GM19043 (cell line): ENCODE results near the gene HSBP1L1.
"Not testable (repeated sequence)": the region's sequence is repeated elsewhere in the genome, so short reads cannot be mapped to it uniquely, and the experiment has no call there.

ENCODE experiments used
- ATAC-seq: cut with Tn5 transposase; IDR thresholded peaks from one replicate; pipeline ENCODE4 v1.9.1; 2021; ENCODE audit warnings: low read depth; ENCODE audit not compliant: unreplicated experiment

The HSBP1L1 gene

GRCh38 chr18:79958981-79959380 lies 5.5 kb upstream of the HSBP1L1 start:
- no peak for ATAC-seq

GRCh38 chr18:79960161-79960801 lies 4.2 kb upstream of the HSBP1L1 start:
- ATAC-seq = not testable (repeated sequence)

GRCh38 chr18:79960921-79961526 lies 3.4 kb upstream of the HSBP1L1 start:
- no peak for ATAC-seq

- no peak for ATAC-seq
Observed at GRCh38 chr18:79961527-79962291, 2.7 kb upstream of the HSBP1L1 start.

GRCh38 chr18:79962311-79962710 lies 2.1 kb upstream of the HSBP1L1 start:
- no peak for ATAC-seq

- ATAC-seq = peak; percentile 38
Observed at GRCh38 chr18:79962835-79963657, 1.4 kb upstream of the HSBP1L1 start.

- ATAC-seq = no peak
Observed at GRCh38 chr18:79963658-79964329, 649 bp upstream of the HSBP1L1 start.

GRCh38 chr18:79965119-79965902 lies 868 bp downstream of the HSBP1L1 start:
- ATAC-seq = no peak

- no peak for ATAC-seq
Observed at GRCh38 chr18:79970419-79971133, 6.1 kb downstream of the HSBP1L1 start.

- no peak for ATAC-seq
Observed at GRCh38 chr18:79971211-79971952, 6.9 kb downstream of the HSBP1L1 start.

- ATAC-seq = no peak
Observed at GRCh38 chr18:79971986-79972385, 7.5 kb downstream of the HSBP1L1 start.

- no peak for ATAC-seq
Observed at GRCh38 chr18:79972720-79973119, 8.3 kb downstream of the HSBP1L1 start.

- no peak for ATAC-seq
Observed at GRCh38 chr18:79973517-79973916, 9.1 kb downstream of the HSBP1L1 start.

GRCh38 chr18:79974025-79974654 lies 9.7 kb downstream of the HSBP1L1 start:
- ATAC-seq = no peak

- no peak for ATAC-seq
Observed at GRCh38 chr18:79975043-79975442, 10.6 kb downstream of the HSBP1L1 start.

GRCh38 chr18:79975985-79976680 lies 11.7 kb downstream of the HSBP1L1 start:
- ATAC-seq = no peak

GRCh38 chr18:79979843-79980242 lies 15.4 kb downstream of the HSBP1L1 start:
- ATAC-seq = no peak
